GM12873 (cell line): ENCODE measurements around the gene CNTNAP2.
A peak's percentile ranks its signal among the peaks of the same experiment; 100 is the strongest.

Experiments used
- TF ChIP-seq, protein P1 (sequence below): IDR thresholded peaks from 2 replicates; pipeline ENCODE4 v1.5.1; 2012; ENCODE audit warnings: low read depth, mild to moderate bottlenecking, moderate library complexity, low read length, control low read depth; ENCODE audit not compliant: insufficient read depth; ENCODE audit errors: missing control alignments

CNTNAP2 gene

DNA sequence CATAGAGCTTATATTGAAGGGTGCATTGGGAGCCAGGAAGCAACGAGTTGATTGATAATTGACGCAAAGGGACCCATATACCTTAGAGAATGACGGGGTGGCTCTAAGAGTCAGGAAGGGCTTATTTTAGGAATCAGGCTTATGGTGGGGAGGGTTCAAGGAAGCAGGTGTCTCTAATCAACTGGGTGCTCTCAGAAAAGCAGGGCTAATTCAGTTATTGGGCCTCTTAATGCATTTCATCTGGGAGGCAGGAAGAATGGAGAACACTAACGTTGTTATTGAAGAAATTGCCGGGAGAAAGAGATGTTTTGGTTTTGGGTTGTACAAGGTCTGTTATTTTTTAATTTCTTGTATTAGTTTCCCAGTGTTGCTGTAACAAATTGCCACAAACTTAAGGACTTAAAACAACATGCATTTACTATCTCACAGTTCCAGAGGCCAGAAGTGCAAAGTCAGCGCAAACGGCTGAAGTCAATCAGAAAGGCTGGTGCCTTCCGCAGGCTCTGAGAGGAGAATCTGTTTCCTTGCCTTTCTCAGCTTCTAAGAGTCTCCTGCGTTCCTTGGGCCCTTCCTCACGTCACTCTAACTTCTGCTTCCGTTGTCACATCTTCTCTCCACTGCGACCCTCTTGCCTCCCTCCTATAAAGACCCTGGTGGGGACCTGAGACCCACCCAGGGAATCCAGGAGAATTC is 2145.5 kb downstream of the CNTNAP2 start:
- TF ChIP-seq, protein P1, sequence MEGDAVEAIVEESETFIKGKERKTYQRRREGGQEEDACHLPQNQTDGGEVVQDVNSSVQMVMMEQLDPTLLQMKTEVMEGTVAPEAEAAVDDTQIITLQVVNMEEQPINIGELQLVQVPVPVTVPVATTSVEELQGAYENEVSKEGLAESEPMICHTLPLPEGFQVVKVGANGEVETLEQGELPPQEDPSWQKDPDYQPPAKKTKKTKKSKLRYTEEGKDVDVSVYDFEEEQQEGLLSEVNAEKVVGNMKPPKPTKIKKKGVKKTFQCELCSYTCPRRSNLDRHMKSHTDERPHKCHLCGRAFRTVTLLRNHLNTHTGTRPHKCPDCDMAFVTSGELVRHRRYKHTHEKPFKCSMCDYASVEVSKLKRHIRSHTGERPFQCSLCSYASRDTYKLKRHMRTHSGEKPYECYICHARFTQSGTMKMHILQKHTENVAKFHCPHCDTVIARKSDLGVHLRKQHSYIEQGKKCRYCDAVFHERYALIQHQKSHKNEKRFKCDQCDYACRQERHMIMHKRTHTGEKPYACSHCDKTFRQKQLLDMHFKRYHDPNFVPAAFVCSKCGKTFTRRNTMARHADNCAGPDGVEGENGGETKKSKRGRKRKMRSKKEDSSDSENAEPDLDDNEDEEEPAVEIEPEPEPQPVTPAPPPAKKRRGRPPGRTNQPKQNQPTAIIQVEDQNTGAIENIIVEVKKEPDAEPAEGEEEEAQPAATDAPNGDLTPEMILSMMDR: no peak

GRCh38 chr7:148262721-148263229 is 2146.2 kb downstream of the CNTNAP2 start:
- TF ChIP-seq, protein P1: peak; percentile 98

GRCh38 chr7:148264933-148265557 is 2148.4 kb downstream of the CNTNAP2 start:
- TF ChIP-seq, protein P1: peak; percentile 70

- TF ChIP-seq, protein P1: no peak
Measured at GRCh38 chr7:148265896-148266295, 2149.3 kb downstream of the CNTNAP2 start.

DNA sequence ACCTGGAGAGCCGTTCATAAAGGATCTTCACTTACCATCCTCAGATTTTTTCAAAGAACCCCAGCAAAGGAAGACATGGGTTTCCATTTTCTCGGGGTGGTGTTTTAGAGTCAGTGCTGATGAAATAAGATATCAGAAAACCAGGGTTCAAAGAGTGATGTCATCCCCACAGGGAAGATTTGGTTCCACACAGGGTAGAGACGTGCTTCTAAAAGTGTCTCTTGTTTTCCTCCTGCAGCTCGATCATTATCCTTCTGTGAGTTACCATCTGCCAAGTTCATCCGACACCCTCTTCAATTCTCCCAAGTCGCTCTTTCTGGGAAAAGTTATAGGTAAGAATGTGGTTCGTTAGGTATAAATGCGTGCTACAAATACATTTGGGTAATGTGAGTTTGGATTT is 2150.2 kb downstream of the CNTNAP2 start:
- TF ChIP-seq, protein P1: no peak

DNA sequence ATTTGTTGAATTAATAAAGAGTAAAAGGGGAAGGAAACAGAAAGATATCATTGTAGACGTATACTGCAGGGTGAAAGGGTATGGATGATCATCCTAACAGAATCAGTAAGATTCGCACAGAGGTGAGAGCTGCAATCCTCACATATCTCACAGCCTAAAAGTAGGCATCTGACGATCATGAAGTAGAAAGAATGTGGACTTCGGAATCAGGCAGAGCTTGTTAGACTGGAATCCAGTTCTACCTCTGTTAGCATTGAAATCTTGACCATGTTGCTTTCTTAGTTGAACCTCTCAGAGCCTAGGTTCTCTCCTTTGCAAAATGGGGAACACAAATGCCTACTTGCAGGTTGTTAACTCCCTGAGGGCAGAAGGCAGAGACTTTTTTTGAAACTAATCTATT is 2154.0 kb downstream of the CNTNAP2 start:
- TF ChIP-seq, protein P1: no peak

- TF ChIP-seq, protein P1: no peak
Measured at GRCh38 chr7:148274118-148274517, 2157.5 kb downstream of the CNTNAP2 start.
